ENCODE data around the gene APOL3.
"Not testable (repeated sequence)": the region's sequence is repeated elsewhere in the genome, so short reads cannot be mapped to it uniquely, and the experiment has no call there.

Gene APOL3

GRCh38 chr22:36156515-36157419 is 3.8 kb downstream of the APOL3 start:
- peak; percentile 67 for DNase-seq

- no peak for DNase-seq
Measured at GRCh38 chr22:36156119-36156514, 4.4 kb downstream of the APOL3 start.

GRCh38 chr22:36155702-36156101 is 4.9 kb downstream of the APOL3 start:
- DNase-seq = no peak

GRCh38 chr22:36154423-36154945 is 6.1 kb downstream of the APOL3 start:
- DNase-seq = no peak

GRCh38 chr22:36153501-36154422 is 6.8 kb downstream of the APOL3 start:
- no peak for DNase-seq

- not testable (repeated sequence) for DNase-seq
Measured at GRCh38 chr22:36152821-36153220, 7.7 kb downstream of the APOL3 start.

DNA sequence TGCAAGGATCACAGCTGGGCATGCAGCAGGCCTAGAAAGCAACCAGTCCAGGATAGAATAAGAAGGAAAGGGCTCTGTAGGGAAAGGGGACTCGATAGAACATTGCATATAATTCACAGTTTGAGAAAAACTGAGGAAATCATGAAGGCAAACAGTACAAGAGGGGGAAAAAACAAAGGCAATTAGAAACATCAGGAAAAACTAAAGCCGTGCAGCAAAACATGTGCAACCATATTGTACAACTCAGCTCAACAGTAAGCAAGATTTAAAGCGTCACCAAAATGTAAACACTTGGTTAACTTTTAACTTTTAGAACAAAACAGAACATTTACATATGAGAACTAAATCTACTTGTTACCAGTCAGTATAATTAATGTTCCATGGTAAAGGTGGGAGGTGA is 8.5 kb downstream of the APOL3 start:
- DNase-seq = no peak

DNA sequence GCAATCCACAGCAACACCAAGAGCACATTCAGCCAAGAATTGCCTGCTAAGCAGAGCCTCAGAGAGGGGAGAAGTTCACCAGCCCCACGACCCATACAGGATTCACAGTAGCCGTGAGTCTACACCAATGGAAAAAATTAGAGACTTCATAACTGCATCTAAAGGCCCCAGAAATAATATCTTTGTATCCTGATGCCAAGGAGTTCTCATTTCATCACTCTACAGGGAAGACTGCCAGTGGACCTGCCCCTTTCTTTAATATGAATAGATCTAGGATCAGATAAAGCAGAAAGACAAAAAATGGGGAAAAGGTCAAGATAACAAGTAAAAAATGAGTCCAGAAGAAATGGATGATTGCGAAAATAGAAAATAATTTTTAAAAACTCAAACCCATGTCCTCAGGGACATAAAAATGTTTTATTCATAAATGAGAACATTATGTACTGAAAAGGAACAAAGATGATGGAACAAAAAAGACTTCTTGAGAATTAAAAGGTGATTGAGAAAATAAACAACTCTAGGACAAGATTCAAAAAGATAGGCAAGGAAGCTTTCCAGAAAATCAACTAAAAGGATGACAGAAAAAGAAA is 9.5 kb downstream of the APOL3 start:
- no peak for DNase-seq

DNA sequence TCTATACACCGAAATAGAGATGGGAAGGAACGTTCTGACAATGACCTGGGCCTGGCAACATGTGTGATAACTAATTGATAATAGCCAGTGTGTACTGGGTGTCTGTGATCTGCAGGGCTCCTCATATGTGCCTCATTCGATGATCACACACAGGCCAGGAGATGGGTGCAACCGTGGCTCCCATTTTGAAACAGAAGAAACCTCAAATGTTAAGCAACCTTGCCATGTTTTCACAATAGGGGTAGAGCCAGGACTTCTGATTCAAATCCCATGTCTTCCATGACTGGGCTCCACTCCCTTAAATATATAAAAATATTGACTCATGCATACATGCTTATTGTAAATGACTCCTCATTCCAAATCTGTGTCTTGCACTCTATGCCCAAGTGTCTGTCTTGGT is 11.1 kb downstream of the APOL3 start:
- DNase-seq = no peak

GRCh38 chr22:36148411-36148810 is 12.1 kb downstream of the APOL3 start:
- DNase-seq = no peak

DNA sequence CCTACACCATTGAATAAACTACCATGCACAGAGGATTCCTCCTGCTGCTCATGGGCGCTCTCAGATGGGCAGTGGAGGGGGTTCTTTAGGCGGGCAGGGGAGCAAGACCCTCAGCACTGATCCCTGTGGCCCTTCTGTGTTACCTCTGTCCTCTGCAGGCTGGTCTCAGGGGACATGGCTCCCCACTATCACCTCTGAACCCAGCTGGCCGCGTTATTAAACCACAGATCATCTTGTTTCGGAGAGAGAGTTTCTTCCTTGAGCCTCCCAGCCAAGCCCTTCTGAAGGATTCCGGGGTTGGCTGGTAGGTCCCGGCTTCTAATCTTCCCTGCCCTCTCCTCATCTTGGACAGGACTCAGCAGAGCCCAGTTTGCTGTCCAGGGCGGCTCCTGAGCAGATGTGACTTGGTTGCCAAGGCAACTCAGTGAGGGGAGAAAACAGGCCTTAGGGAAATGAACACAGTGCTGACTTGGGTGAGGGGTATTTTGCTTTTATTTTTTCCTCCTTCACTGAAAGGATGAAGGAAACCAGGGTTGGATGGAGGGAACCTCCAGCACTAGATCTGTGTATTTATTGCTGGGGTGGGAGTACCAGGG is 13.3 kb downstream of the APOL3 start:
- DNase-seq = no peak

DNA sequence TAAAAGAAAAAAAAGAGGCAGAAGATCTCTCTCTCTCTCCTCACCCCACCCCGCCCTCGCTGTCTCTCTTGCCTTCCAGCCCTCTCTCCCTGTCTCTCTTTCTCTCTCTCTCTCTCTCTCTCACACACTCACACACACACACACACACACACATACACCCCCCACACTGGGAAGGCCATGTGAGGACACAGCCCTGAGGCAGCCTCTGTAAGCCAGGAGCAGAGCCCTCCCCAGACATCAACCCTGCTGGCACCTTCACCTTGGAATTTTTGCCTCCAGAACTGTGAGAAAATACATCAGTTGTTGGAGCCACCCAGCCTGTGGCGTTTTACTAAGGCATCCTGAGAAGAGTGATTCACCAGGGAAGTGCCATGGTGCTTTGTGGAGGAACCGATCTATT is 14.7 kb downstream of the APOL3 start:
- DNase-seq = no peak

GRCh38 chr22:36144886-36145541 is 15.5 kb downstream of the APOL3 start:
- peak; percentile 72 for DNase-seq

DNA sequence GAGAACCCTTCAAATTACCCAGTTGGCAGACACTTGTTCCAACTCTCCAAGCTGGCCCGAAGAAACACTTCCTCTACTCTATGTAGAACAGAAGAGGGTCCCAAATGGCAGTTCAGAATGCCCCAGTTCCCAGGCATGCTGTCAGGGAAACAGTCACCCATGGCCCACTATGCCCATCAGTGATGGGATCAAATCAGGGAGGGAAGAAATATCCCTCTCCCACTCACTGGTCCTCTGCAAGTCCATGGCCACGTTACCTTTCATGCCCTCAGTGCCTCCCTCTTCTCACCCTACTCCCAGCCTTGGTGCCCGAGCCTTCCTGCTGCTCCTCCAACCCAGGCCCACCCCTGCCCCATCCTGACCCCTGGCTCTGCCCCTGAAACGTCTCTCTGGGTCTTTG is 16.6 kb downstream of the APOL3 start:
- DNase-seq = no peak

GRCh38 chr22:36143066-36143815 is 17.3 kb downstream of the APOL3 start:
- DNase-seq = no peak

- DNase-seq = no peak
Measured at GRCh38 chr22:36141481-36141880, 19.1 kb downstream of the APOL3 start.

DNA sequence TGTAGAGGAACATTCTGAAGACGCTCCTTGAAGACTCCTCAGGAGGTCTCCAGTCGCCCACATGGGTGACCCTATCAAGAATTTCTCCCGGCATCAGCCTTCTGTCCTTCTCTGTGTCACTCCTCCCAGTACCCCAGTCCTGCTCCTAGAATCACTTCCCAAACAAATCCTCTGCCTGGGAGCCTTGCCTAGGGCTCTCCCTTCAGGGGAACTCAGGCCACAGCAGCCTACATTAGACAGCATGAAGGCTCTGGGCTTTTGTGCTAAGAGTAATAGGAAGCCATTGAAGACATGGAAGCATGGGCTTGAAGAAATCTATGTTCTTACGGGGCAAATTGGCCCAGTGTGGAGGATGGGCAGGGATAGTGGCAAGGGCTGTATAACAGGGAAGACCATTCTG is 21.8 kb downstream of the APOL3 start:
- DNase-seq = not testable (repeated sequence)

GRCh38 chr22:36136988-36137387 is 23.6 kb downstream of the APOL3 start:
- peak; percentile 14 for DNase-seq

- DNase-seq = peak; percentile 33
Measured at GRCh38 chr22:36136475-36136874, 24.1 kb downstream of the APOL3 start.

DNA sequence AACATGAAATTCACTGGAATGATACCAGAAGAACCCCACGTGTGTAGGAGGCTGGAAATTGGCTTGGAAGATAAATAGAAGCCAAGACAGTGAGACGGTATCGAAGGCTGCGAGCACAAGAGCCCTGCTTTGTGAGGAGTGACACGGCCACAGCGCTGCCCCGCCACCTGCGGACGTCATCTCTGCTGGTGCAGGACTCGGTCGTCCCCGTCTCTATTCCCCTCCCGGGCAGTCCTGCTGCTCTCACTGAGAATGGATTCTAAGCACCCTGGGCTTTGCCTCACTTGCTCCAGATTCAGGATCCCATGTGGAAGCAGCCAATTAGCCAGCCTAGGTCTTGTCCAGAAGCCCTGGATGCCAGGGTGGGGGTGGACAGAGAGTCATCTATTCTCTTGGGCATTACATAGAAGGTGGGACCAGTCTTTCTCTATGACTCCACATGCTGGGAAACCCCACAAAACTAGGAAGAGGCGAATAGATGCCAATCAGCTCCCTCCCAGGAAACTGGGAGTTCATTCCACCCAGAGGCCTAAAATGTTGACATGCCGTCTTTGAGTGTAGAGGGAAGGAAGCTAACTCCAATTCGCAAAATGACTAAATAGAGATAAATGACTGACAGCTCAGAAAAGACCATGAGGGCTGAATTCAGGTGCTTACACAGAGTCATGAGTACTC is 25.1 kb downstream of the APOL3 start:
- no peak for DNase-seq

Data from fibroblast of skin of abdomen (primary cell).